SK-N-SH (cell line): ENCODE results near the gene BCHE.

ENCODE experiments used
- EP300 ChIP-seq, 2 experiments: IDR thresholded peaks; 2 replicates each; pipeline versions ENCODE4 v1.4.0 to v1.6.1; 2012; ENCODE audit warnings: borderline replicate concordance in 1 of 2, low read depth in 1 of 2, low read length in 1 of 2
- NRF1 ChIP-seq: IDR thresholded peaks from 2 replicates; pipeline ENCODE4 v1.6.1; 2012; ENCODE audit warnings: low read depth, mild to moderate bottlenecking, low read length
- RXRA ChIP-seq: IDR thresholded peaks from 2 replicates; pipeline ENCODE4 v1.4.0; 2012; ENCODE audit warnings: low read depth, mild to moderate bottlenecking, borderline replicate concordance
- SMC3 ChIP-seq: IDR thresholded peaks from 2 replicates; pipeline ENCODE4 v1.6.1; 2012; ENCODE audit warnings: low read depth, low read length, improper control_type of control experiment
- TF ChIP-seq, protein P1 (sequence below): fragments of 150-350 bp; IDR thresholded peaks from 2 replicates; pipeline ENCODE4 v1.6.1; 2017; ENCODE audit warnings: antibody characterized with exemption, low read length, low read depth, borderline replicate concordance
- TF ChIP-seq, protein P2 (sequence below): IDR thresholded peaks from 2 replicates; pipeline ENCODE4 v1.4.0; 2012; ENCODE audit warnings: low read depth, borderline replicate concordance
- TF ChIP-seq, protein P3 (sequence below): fragments of 200-600 bp; sonication (generic); IDR thresholded peaks from 2 replicates; pipeline ENCODE4 v1.6.1; 2017; ENCODE audit warnings: antibody characterized with exemption, mild to moderate bottlenecking, moderate library complexity

DNA sequence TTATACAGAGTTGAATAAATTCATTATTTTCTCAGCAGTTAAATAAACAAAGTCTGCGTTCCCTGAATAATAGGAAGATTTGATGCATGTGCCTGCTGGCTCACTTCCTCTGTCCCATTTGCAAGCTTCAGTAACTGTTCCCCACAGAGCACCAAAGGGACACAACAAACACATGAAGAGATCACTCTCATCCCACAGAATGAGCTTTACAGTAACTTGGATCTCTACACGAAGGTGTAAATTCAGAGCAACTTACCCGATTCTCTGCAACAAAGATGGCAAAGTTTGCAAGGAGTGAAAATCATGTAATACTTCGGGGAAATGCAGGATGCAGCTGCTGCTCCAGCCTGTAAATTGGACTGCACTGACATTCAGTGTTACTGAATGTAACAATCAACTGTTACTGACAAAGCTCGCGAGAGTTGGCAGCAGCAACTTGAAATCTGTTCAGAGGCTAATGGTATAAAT, at the start of gene BCHE:
- TF ChIP-seq, protein P1, sequence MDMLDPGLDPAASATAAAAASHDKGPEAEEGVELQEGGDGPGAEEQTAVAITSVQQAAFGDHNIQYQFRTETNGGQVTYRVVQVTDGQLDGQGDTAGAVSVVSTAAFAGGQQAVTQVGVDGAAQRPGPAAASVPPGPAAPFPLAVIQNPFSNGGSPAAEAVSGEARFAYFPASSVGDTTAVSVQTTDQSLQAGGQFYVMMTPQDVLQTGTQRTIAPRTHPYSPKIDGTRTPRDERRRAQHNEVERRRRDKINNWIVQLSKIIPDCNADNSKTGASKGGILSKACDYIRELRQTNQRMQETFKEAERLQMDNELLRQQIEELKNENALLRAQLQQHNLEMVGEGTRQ = no peak
- no peak for TF ChIP-seq RXRA
- TF ChIP-seq EP300 (IDR thresholded peaks at IDR 0.05; ENCODE audit: borderline replicate concordance in 1 of 2, low read depth in 1 of 2, low read length in 1 of 2) = no peak
- TF ChIP-seq, protein P2, sequence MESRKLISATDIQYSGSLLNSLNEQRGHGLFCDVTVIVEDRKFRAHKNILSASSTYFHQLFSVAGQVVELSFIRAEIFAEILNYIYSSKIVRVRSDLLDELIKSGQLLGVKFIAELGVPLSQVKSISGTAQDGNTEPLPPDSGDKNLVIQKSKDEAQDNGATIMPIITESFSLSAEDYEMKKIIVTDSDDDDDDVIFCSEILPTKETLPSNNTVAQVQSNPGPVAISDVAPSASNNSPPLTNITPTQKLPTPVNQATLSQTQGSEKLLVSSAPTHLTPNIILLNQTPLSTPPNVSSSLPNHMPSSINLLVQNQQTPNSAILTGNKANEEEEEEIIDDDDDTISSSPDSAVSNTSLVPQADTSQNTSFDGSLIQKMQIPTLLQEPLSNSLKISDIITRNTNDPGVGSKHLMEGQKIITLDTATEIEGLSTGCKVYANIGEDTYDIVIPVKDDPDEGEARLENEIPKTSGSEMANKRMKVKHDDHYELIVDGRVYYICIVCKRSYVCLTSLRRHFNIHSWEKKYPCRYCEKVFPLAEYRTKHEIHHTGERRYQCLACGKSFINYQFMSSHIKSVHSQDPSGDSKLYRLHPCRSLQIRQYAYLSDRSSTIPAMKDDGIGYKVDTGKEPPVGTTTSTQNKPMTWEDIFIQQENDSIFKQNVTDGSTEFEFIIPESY = peak; percentile 77; the same call in 1 of the 2 replicates
- TF ChIP-seq NRF1 = no peak
- TF ChIP-seq, protein P3, sequence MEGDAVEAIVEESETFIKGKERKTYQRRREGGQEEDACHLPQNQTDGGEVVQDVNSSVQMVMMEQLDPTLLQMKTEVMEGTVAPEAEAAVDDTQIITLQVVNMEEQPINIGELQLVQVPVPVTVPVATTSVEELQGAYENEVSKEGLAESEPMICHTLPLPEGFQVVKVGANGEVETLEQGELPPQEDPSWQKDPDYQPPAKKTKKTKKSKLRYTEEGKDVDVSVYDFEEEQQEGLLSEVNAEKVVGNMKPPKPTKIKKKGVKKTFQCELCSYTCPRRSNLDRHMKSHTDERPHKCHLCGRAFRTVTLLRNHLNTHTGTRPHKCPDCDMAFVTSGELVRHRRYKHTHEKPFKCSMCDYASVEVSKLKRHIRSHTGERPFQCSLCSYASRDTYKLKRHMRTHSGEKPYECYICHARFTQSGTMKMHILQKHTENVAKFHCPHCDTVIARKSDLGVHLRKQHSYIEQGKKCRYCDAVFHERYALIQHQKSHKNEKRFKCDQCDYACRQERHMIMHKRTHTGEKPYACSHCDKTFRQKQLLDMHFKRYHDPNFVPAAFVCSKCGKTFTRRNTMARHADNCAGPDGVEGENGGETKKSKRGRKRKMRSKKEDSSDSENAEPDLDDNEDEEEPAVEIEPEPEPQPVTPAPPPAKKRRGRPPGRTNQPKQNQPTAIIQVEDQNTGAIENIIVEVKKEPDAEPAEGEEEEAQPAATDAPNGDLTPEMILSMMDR = no peak
- TF ChIP-seq SMC3 = no peak
